HG03469 (cell line): ENCODE data around the gene GPATCH1.
A peak's percentile ranks its signal among the peaks of the same experiment; 100 is the strongest.
"Not testable (repeated sequence)": the region's sequence is repeated elsewhere in the genome, so short reads cannot be mapped to it uniquely, and the experiment has no call there.

ENCODE experiments used
- ATAC-seq: cut with Tn5 transposase; IDR thresholded peaks from one replicate; pipeline ENCODE4 v1.9.1; 2021; ENCODE audit warnings: mild to moderate bottlenecking, moderate library complexity, moderate number of reproducible peaks; ENCODE audit not compliant: unreplicated experiment

GPATCH1 gene

DNA sequence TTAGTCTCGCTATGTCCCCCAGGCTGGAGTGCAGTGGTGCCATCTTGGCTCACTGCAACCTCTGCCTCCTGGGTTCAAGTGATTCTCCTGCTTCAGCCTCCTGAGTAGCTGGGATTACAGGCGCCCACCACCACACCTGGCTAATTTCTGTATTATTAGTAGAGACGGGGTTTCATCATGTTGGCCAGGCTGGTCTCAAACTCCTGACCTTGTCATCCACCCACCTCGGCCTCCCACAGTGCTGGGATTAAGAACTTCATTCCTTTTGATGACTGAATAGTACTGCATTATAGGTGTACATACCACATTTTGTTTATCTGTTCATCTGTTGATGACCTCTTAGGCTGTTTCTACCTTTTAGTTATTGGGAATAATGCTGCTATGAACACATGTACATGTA, 71.6 kb downstream of the GPATCH1 start:
- ATAC-seq, result not testable (repeated sequence)

DNA sequence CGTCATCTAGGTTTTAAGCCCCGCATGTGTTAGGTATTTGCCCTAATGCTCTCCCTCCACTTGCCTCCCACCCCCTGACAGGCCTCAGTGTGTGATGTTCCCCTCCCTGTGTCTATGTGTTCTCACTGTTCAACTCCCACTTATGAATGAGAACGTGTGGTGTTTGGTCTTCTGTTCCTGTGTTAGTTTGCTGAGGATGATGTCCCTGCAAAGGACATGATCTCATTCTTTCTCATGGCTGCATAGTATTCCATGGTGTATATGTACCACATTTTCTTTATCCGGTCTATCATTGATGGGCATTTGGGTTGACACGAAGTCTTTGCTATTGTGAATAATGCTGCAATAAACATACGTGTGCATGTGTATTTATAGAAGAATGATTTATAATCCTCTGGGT, 73.3 kb downstream of the GPATCH1 start:
- ATAC-seq, result not testable (repeated sequence)

DNA sequence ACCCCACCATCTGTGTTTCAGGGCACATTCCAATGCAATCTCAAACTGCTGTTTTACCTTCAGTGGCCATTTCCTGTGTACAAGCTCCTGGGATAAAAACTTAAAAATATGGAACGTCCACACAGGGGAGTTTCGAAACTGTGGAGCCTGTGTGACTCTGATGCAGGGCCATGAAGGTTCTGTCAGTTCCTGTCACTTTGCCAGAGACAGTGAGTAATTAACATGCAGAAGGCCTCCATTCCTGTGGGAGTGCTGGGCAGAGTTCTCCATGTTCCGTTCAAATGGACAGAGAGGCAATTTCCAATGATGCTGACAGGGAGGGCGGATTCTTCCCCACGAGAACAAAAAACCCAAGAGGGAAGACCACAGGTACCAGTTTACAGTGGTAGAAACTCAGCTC, 75.4 kb downstream of the GPATCH1 start:
- ATAC-seq, result no peak

DNA sequence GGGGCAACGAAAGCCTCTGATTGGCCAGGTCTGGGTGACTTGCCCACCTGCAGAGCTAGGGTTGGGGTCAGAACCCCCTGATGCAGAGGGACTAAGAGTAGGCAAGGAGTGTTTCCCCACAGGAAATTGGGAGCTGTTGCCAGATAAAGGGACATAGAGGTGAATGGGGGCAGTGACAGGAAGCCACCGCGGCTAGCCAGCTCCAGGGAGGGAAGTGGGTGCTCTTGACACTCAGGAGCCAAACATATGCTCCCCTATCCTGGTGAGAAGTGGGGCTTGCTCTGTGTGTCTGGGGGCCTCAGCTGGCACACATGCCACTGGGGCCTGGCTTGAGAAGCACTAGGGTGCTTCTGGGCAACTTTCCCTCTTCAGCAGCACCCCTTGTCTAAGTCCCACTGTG, 76.9 kb downstream of the GPATCH1 start:
- ATAC-seq, result no peak

DNA sequence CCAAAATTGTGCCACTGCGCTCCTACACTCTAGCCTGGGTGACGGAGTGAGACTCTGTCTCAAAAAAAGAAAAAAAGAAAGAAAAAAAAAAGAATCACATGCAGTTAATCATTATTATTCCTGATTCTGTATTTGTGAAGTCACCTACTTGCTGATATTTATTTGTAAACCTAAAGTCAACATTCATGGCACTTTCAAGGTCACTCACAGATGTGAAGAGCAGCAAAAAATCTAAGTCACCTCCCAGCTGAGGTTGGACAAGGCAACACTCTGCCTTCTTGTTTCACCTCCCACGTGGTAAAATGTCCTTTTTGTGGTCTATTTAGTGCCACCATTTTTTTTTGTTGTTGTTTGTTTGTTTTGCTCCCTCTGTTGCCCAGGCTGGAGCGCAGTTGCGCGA, 77.4 kb downstream of the GPATCH1 start:
- ATAC-seq, result no peak

DNA sequence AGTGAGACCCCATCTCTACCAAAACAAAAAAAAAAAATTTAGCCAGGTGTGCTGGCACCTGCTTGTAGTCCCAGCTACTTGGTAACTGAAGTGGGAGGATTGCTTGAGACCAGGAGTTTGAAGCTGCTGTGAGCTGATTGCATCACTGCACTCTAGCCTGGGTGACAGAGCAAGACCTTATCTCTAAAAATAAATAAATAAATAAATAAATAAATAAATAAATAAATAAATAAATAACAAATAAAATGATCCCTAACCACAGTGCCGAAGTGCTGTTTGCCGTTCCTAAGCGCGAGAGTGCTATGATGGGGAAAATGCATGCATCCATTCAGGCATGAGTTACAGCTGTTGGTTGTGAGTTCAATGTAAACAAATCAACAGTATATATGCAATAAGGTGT, 78.2 kb downstream of the GPATCH1 start:
- ATAC-seq, result no peak

DNA sequence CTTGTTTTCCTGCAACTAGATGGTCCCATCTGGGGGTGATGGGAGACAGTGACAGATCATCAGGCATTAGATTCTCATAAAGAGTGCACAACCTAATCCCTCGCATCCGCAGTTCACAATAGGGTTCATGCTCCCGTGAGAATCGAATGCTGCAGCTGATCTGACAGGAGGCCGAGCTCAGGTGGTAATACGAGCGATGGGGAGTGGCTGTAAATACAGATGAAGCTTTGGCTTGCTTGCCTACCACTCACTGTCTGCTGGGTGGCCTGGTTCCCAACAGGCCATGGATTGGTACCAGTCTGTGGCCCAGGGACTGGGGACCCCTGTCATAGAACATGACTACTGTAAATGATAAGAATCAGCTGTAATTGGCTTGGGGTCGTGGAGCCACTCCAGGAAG, 78.9 kb downstream of the GPATCH1 start:
- no peak for ATAC-seq

DNA sequence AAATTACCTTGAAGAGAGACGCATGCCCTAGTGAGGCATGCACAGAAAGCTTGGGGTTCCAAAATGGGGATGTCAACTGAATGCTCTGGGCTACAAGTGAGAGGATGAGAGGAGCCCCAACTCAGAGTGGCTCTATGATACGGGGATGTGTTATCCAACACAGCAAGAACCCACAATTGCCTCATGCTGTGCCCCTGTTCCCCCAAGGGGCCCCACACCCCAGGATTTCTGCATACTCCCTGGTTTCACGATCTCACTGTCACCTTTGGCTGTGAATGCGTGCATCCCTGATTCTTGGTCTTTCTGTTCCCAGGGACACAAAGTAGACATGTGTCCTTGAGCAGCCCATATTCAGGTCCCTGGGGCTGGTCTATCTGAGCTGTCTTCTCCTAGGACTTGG, 80.2 kb downstream of the GPATCH1 start:
- no peak for ATAC-seq

DNA sequence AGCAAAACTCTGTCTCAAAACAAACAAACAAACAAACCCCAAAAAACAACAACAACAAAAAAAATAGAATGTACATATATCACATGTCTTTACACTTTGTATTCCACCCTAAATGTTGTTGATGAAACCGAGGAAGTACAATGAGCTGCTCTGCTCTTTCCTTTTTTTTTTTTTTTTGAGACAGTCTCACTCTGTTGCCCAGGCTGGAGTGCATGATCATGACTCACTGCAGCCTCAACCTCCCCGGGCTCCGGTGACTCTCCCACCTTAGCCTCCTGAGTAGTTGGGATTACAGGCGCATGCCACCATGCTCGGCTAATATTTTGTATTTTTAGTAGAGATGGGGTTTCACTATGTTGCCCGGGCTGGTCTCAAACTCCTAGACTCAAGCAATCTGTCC, 82.5 kb downstream of the GPATCH1 start:
- ATAC-seq, result no peak

DNA sequence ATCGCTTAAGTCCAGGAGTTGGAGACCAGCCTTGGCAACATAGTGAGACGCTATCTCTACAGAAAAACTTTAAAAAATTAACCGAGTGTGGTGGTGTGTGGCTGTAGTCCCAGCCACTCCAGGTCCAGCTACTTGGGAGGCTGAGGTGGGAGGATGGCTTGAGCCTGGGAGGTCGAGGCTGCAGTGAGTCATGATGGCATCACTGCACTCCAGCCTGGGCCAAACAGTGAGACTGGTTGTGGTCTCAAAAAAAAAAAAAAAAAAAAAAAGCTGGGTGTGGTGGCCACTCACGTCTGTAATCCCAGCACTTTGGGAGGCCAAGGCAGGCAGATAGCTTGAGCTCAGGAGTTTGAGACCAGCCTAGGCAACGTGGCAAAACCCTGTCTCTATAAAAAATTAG, 85.1 kb downstream of the GPATCH1 start:
- not testable (repeated sequence) for ATAC-seq

DNA sequence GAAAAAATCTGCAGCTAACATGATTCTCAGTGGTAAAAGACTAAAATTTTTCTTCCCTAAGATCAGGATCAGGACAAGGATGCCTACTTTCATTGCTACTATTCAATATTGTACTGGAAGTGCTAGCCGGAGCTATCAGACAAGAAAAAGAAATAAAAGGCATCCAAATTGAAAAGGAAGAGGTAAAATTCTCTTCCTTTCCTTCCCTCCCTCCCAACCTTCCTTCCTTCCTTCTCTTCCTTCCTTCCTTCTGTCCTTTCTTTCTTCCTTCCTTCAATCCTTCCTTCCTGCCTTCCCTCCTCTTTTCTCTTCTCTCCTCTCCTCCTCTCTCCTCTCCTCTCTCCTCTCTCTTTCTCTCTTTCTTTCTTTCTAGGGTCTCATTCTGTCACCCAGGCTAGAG, 86.5 kb downstream of the GPATCH1 start:
- no peak for ATAC-seq

DNA sequence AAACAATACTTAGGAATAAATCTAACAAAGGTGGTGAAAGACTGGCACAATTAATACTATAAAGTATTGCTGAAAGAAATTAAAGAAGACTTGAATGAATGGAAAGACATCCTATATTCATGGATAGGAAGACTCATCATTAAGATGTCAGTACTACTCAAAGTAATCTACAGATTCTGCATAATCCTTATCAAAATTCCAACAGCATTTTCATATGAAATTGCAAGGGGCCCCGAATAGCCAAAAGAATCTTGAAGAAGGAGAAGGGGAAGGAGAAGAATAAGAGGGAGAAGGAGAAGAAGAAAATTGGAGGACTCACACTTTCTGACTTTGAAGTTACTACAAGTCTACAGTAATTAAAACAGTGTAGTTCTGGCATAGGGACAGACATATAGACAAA, 87.5 kb downstream of the GPATCH1 start:
- no peak for ATAC-seq

DNA sequence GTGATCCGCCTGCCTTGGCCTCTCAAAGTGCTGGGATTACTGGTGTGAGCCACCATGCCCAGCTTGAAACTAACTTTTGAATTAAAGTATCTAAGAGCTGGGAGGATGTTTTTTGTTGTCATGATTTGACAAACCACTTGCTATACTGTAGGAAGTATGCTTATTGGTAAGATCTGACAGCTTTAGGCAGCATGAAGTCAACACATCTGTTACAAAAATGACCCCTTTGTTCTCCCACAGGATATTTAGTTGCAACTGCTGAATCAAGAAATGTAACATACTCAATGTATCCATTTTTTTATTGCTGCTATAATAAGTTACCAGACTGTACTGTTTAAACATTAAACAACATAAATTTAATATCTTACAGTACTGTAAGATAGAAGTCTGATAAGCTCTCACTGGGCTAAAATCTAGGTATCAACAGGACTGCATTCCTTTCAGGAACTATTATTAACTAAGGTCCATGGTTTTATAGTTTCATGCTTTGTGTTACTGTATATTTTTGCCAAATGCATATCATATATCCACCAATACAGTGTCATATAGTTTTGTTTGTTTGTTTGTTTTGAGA, 90.3 kb downstream of the GPATCH1 start:
- ATAC-seq, result no peak

DNA sequence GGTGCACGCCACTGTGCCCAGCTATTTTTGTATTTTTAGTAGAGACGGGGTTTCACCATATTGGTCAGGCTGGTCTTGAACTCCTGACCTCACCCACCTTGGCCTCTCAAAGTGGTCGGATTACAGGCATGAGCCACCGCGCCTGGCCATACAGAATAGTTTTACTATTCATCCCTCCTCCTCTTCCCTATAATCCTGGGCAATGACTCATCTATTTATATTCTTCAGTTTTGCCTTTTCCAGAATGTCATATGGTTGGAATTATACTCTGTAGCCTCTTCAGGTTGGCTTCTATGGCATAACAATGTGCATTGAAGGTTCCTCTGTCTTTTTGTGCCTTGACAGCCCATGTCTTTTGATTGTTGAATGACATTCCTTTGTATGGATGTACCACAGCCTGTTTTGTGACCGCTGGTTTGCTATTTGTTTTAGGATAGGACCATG, 91.0 kb downstream of the GPATCH1 start:
- no peak for ATAC-seq

DNA sequence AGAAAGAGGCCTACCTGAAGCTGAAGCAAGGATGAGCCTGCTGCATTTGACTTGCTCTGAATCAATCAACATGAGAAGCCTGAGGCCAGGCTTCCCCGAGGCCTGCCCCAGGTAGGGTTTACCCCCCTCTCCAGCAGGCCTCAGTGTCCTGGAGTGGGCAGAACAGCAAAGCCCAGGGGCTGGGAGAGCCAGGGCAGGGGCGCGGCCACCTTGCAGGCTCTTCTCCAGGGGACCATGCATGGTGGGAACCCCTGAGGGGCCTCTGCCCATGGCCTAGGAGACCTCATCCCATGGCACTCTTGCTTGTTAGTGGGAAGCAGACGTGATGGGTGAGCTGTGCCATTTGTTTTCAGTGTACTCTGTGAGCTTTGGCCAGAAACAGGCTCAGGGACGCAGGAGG, 93.2 kb downstream of the GPATCH1 start:
- ATAC-seq, result no peak

DNA sequence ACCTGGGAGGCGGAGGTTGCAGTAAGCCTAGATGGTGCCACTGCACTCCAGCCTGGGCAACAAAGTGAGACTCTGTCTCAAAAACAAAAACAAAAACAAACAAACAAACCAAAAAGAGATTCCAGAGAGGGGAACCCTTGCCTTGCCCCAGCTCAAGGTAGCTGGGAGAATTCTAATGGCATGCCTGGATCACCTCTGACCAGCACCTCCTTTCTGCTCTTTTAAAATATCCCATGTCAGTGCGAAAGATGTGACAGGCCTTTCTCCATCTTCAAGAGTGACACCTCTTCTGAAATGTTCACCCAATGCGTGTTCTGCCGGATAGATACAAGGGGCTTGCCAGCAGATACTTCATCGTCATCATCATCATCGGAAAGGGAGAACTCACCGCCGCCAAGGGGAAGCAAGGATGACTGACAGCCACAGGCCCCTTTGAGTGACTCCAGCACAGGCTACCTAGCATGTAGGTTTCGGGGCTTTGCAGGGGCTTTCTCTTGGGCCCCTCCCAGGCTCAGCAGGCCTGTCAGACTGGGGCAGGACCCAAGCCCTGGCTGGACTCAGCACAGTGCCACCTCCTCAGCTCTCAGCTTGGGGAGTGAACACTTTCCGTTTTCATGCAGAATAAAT, 94.3 kb downstream of the GPATCH1 start:
- ATAC-seq, result no peak

DNA sequence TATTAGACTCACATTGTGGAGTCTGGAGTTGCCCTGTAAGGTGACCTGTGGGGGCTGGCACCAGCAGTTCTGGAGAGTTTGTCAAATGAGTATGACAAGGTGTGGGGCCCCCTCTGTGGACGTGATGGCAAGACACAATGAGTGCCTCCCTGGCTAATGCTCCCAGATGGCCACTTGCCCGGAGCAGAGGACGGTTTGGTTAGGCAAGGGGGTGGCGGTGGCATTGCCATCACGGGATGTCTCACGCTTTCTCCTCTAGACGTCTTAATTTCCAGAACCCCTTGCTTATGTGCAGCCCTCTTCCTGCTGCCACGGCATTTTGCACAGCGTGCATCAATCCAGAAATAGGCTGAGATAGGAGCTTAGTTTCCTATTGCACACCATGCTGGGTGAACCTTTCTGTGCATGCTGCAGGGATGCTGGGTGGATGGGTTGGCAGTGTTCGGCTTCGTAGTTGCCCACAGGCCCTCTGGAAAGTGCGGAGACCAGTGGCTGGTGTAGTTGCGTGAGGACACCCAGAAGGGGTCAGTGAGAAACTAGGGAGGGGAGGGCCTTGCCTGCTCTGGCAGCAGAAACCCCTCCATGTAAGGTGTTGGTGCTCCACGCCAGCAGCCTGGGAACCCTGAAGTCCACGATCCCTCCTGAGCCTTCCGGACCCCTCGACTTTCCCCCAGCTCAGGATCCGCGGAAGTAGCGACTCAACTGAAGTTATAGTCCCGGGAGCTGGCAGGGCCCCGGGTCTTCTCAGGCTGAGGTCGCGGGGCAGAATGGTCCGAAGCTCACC, 95.1 kb downstream of the GPATCH1 start:
- ATAC-seq, result peak; percentile 5

DNA sequence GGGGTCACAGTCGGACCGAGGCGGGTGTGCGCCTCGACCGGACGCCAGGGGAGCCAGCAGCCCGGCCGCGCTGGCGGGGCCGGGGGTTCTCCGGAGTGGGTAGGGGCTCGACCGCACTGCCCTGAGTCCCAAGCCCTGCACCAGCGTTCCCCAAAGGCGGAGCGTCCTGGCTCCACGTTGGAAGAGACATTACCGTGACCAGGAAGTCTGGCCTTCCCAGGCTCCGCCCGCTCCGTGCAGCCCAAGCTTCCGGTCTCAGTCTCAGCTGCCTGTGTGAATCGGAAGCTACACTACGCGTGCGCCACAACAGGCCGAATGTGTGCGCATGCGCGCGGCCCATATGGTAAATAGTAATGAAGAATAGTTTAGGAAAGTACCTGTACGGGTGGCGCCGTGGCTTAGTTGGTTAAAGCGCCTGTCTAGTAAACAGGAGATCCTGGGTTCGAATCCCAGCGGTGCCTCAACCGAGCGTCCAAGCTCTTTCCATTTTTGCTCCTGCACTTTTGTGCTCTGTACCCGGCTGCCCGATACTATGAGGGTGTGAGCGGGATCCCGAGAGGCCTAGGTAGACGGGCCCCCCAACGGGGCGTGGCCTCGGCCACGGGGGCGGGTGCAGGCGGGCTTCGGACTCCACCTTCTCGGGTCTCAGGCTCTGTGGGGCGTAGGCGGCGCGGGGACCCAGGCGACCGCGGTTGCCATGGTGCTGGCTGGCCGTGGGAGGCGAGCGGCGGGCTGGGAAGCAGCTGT, 95.9 kb downstream of the GPATCH1 start:
- peak; percentile 62 for ATAC-seq

DNA sequence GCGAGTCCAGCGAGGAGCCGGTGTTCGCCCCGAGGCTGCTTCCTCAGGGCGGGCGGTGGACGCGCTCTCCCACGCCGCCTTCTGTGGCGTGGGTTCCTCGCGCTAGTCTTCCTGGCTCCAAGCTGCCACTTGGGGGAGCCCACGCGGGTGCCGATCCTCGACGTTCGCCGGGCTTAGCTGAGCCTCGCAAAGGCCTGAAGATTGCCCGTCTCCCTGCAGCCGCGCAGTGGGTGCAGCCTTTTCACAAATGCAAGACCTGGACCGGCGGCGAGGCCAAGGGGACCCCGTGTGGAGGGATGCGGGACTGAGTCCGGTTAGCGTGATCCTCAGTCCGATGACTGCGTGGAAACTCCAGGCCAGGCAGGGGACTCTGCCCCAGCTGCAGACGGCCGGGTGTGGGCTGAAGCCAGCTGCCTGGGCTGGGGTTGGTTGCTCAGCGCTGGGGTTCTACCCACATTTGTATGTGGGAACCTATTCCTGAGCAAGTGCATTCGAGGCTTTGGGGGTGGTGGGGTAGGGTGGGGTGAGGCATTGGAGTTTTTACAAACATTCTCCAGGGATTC, 96.5 kb downstream of the GPATCH1 start:
- ATAC-seq, result no peak
